Mesothelial cell of epicardium (in vitro differentiated cells): ENCODE data around the gene MDK. TPM values are rescaled to one million over a fixed set of nuclear protein-coding genes. Genes with fewer than 3 reads are reported as not detected.
A peak's percentile ranks its signal among the peaks of the same experiment; 100 is the strongest.

ENCODE experiments used
- DNase-seq, 2 experiments: peaks; one replicate each; pipeline ENCODE4 v3.0.0; 2021; ENCODE audit warnings: low spot score in 2 of 2; ENCODE audit not compliant: unreplicated experiment in 2 of 2
- H3K27ac Mint-ChIP-seq: 2 replicates; pipeline ENCODE4 v1.8.0; 2021; ENCODE audit warnings: mixed read lengths
- H3K27me3 Mint-ChIP-seq: 2 replicates; pipeline ENCODE4 v1.8.0; 2021; ENCODE audit warnings: low read depth, mixed read lengths
- H3K36me3 Mint-ChIP-seq: 2 replicates; pipeline ENCODE4 v1.8.0; 2021; ENCODE audit warnings: mixed read lengths
- H3K4me1 Mint-ChIP-seq: 2 replicates; pipeline ENCODE4 v1.8.0; 2021; ENCODE audit warnings: mixed read lengths
- H3K4me3 Mint-ChIP-seq: 2 replicates; pipeline ENCODE4 v1.8.0; 2021; ENCODE audit warnings: mild to moderate bottlenecking, moderate library complexity, mixed read lengths
- H3K9me3 Mint-ChIP-seq: 2 replicates; pipeline ENCODE4 v1.8.0; 2021; ENCODE audit warnings: mixed read lengths
- total RNA-seq: library from RNA; stranded (reverse); gene quantifications from 3 replicates; pipeline ENCODE4 v1.2.1, GENCODE V29; 2021
- TF ChIP-seq, protein P1 (sequence below): fragments of 200-600 bp; sonication (generic); IDR thresholded peaks from one replicate; pipeline ENCODE4 v1.5.0; 2021; ENCODE audit warnings: antibody characterized with exemption; ENCODE audit not compliant: unreplicated experiment

Gene MDK
- total RNA-seq, 1 donor from 2014 or later: 1,586 TPM

DNA sequence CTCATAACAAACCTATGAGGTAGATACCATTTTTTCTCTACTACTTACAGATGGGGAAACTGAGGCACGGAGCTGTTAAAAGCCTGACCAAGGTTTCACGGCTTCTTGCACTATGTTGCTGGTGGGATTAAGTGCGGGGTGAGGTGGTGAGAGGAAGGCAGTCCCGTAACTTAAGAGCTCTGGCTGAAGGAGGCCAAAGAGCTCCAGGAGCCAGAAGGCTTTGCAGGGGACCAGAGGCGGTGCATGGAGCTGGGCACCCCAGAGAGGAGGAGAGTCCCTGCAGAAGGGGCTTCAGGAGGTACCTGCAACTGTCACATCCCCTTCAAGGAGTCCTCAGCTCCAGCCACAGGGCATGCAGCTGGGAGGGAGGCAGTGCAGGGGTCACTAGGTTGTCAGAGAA, 6.0 kb downstream of the MDK start:
- Mint-ChIP-seq H3K9me3 (no peaks in the 10 kb centered on the region), H3K27ac (no peak overlapping the region)

DNA sequence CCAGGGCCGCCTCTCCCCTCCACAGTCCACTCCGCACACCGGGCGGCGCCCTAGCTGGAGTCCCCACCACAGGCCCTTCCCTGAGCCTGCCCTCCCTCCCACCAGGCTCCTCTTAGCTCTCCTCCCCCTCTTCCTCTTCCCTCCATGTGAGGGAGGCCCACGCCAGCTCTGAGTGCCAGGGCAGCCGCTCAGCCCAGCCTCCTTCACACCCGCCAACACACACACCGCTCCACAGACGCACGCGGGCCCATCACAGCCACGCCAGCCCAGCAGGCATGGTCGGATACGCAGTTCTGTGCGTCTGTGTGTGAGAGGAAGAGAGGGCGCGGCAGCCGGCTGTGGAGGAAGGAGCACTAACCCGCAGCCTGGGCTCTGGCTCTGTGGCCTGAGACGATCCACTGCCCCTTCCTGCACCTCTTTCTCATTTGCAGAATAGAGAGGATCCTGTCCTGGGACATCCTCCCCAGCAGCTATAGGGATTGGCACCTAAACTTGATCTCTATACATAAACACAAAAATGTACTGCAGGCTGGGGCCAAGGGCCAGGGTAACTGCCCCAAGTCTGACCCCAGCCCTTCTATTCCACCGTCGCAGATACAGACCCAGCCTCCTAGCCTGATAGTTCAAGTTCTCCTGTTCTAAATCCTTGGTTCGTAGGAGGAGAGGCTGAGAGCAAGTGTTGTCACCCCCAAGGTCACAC, 6.6 kb downstream of the MDK start:
- H3K4me1 Mint-ChIP-seq: peaks cover 34% of the 10 kb centered on the region
- DNase-seq: no peak
- H3K27ac Mint-ChIP-seq: no peak overlapping the region
- peaks cover 2% of the 10 kb centered on the region for H3K36me3 Mint-ChIP-seq
- peaks cover 59% of the 10 kb centered on the region for H3K27me3 Mint-ChIP-seq
- H3K4me3 Mint-ChIP-seq: no peak overlapping the region
- no peaks in the 10 kb centered on the region for H3K9me3 Mint-ChIP-seq
- TF ChIP-seq, protein P1, sequence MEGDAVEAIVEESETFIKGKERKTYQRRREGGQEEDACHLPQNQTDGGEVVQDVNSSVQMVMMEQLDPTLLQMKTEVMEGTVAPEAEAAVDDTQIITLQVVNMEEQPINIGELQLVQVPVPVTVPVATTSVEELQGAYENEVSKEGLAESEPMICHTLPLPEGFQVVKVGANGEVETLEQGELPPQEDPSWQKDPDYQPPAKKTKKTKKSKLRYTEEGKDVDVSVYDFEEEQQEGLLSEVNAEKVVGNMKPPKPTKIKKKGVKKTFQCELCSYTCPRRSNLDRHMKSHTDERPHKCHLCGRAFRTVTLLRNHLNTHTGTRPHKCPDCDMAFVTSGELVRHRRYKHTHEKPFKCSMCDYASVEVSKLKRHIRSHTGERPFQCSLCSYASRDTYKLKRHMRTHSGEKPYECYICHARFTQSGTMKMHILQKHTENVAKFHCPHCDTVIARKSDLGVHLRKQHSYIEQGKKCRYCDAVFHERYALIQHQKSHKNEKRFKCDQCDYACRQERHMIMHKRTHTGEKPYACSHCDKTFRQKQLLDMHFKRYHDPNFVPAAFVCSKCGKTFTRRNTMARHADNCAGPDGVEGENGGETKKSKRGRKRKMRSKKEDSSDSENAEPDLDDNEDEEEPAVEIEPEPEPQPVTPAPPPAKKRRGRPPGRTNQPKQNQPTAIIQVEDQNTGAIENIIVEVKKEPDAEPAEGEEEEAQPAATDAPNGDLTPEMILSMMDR: no peak

More for the DNA sequence above, 6.0 kb downstream of the MDK start:
- TF ChIP-seq, protein P1: no peak
- Mint-ChIP-seq H3K4me1 (peaks cover 32% of the 10 kb centered on the region), H3K27me3 (peaks cover 53% of the 10 kb centered on the region), H3K36me3 (no peaks in the 10 kb centered on the region), H3K4me3 (no peak overlapping the region)
- DNase-seq: no peak

DNA sequence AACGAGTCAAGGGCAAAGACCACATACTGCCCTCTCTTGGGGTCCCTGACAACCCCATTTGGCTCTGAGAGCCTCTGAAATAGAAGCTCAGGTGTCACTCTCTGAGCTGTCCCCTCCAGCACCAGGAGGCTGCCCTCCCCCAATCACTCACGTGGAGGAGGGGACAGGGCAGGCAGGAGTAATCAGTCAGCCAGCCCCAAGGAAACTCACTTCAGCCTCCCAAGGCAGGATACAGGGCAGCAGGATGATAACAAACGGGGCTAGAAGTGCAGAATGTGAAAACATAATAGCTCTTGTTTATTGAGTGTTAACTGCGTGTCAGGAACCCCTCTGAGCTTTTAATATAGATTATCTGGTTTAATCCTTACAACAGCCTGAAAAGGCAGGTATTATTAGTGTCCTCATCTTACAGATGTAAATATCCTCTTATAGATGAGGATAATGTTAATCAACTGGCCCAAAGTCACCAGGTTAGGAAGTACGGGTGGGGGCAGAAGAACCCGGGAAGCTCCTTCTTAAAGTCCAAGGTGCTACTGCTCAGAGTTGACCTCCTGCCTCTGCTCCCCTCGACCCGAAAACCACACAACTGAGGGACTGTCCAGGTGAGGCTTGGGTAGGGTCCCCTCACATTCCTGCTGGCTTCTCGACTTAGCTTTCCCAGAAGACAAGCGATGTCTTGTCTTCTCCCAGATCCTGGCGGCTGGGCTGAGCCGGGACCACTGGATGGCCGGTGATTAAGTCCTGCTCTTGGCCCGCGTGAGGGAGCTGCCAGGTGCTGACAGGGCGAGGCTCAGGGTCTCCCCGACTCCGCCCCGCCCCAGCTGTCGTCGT, 7.4 kb downstream of the MDK start:
- DNase-seq: no peak
- Mint-ChIP-seq H3K27ac (no peak overlapping the region), H3K9me3 (no peaks in the 10 kb centered on the region), H3K36me3 (peaks cover 2% of the 10 kb centered on the region), H3K4me1 (peaks cover 29% of the 10 kb centered on the region), H3K27me3 (peaks cover 66% of the 10 kb centered on the region), H3K4me3 (peak overlapping the region; percentile 56)
- TF ChIP-seq, protein P1: no peak

DNA sequence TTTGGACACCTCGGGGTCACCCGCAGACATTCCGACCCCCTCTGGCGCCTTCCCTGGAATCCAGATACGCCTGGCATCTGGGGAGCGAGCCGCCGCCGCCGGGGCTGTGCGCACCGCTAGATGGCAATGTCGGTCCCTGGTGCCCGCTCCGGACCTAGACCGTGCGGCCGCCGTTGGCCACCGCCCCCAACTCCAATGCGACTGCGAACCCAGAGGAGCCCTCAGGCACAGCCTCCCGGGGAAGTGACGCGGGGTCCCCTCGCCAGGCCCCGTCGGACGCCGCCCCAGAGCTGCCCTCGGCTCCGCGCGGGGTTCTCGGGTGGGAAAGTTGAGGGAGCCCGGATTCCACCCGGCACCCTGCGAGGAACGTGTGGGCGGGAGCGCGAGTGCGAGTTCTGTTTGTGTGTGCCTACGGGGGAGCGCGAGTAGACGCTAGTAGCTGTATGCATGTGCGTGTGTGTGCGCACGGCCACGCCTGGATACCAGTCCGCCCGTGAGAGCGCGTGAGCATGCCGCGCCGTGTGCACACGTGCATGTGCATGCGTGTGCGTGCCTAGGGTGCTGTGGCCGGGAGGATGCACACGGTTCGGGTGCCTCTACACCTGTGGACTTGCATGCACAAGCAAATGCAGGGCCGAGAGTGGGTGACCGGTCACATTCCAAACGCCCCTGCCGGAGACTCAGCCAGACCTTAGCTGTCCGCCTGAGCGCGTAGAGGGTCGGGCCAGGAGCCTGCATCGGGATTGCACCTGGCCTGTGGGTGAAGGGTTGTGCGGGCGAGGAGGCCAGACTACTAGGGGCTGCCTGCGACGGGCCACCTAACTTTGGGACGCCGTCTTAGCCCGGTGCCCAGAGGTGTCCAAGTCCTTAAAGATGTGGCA, 8.2 kb downstream of the MDK start:
- Mint-ChIP-seq H3K9me3 (no peaks in the 10 kb centered on the region), H3K27me3 (peaks cover 69% of the 10 kb centered on the region), H3K4me3 (peak overlapping the region; percentile 56), H3K4me1 (peaks cover 29% of the 10 kb centered on the region), H3K27ac (no peak overlapping the region), H3K36me3 (peaks cover 2% of the 10 kb centered on the region)
- TF ChIP-seq, protein P1: peak; percentile 67
- DNase-seq: peak in 1 of 2 experiments; percentile 82
